K562 (cell line): ENCODE results near the gene ATE1. TPM values are rescaled to one million over a fixed set of nuclear protein-coding genes. Genes with fewer than 3 reads are reported as not detected.

Experiments used
- CHAMP1 ChIP-seq: fragments of 450-650 bp; IDR thresholded peaks from 2 replicates; pipeline ENCODE4 v1.6.1; 2016; ENCODE audit warnings: mild to moderate bottlenecking
- HDAC6 ChIP-seq: IDR thresholded peaks from 2 replicates; pipeline ENCODE4 v1.6.1; 2012; ENCODE audit warnings: low read depth, mild to moderate bottlenecking, control low read depth, inconsistent platforms, low read length, moderate library complexity
- PRPF4 ChIP-seq: fragments of 200-400 bp; formaldehyde crosslinking; IDR thresholded peaks from one replicate; pipeline ENCODE4 v1.6.1; 2017; ENCODE audit warnings: low read length, low read depth, mild to moderate bottlenecking; ENCODE audit not compliant: insufficient read depth, poor library complexity, severe bottlenecking
- SAFB ChIP-seq: fragments of 200-400 bp; formaldehyde crosslinking; IDR thresholded peaks from 2 replicates; pipeline ENCODE4 v1.6.1; 2017; ENCODE audit warnings: low read depth, low read length, borderline replicate concordance
- SMAD4 ChIP-seq: fragments of 250-450 bp; sonication (Bioruptor Pico); conservative IDR thresholded peaks from 2 replicates; pipeline ENCODE4 v1.8.0; 2021; ENCODE audit warnings: inconsistent platforms, mild to moderate bottlenecking, moderate library complexity
- XRCC4 ChIP-seq: IDR thresholded peaks from one replicate; pipeline ENCODE4 v1.6.1; 2011; ENCODE audit not compliant: insufficient read depth, insufficient read length; ENCODE audit errors: extremely low read depth
- ZBTB43 ChIP-seq: sonication (generic); formaldehyde crosslinking; IDR thresholded peaks from 2 replicates; pipeline ENCODE4 v1.8.0; 2023; ENCODE audit warnings: mild to moderate bottlenecking, missing genetic modification reagents
- ZBTB8A ChIP-seq: fragments of 450-650 bp; IDR thresholded peaks from 2 replicates; pipeline ENCODE4 v1.6.1; 2018; ENCODE audit warnings: mild to moderate bottlenecking, moderate library complexity; ENCODE audit not compliant: partially characterized antibody
- ZC3H8 ChIP-seq: fragments of 450-650 bp; IDR thresholded peaks from 2 replicates; pipeline ENCODE4 v1.6.1; 2017
- ZNF212 ChIP-seq: fragments of 450-650 bp; formaldehyde crosslinking; IDR thresholded peaks from 2 replicates; pipeline ENCODE4 v1.4.0; 2020; ENCODE audit warnings: mild to moderate bottlenecking
- ZNF224 ChIP-seq: sonication (generic); formaldehyde crosslinking; IDR thresholded peaks from 2 replicates; pipeline ENCODE4 v1.8.0; 2022; ENCODE audit warnings: mild to moderate bottlenecking, missing genetic modification reagents
- ZNF3 ChIP-seq: fragments of 250-450 bp; sonication (Bioruptor Pico); IDR thresholded peaks from 2 replicates; pipeline ENCODE4 v1.5.0; 2021; ENCODE audit warnings: mild to moderate bottlenecking, moderate library complexity
- ZNF324 ChIP-seq: fragments of 250-450 bp; sonication (Bioruptor Pico); IDR thresholded peaks from 2 replicates; pipeline ENCODE4 v1.4.0; 2020; ENCODE audit warnings: mild to moderate bottlenecking
- polyA plus RNA-seq, 8 experiments: library from polyadenylated mRNA; depleted of rRNA in 4 of 8; stranded (reverse) in 5 of 8; unstranded in 3 of 8; fragments of >200 nt; fragmentation: Nextera tagmentation in 2 of 8; fragmentation: Illumina TruSeq in 1 of 8; extraction: Ambion mirVana in 2 of 8; extraction: Trizol in 1 of 8; gene quantifications; 2 replicates each; pipeline versions ENCODE4 v1.2.1 to v1.2.3, GENCODE V29; 2011 to 2014; ENCODE audit warnings: inconsistent platforms in 1 of 8, missing spikeins in 1 of 8
- total RNA-seq, 7 experiments: library from RNA; depleted of rRNA in 6 of 7; stranded (reverse); fragments of >200 nt in 6 of 7; fragmentation: Illumina TruSeq in 2 of 7; extraction: Trizol in 2 of 7; gene quantifications; 2 replicates each; pipeline versions ENCODE4 v1.2.1 to v1.2.3, GENCODE V29; 2011 to 2021; ENCODE audit warnings: low replicate concordance in 1 of 7

Gene ATE1
- total and polyA plus RNA-seq, 9 of the 15 experiments (the other 6 are each of a cell fraction or from before 2014, with no cell fraction given): 3.0 to 14.2 (median 8.8) TPM

GRCh38 chr10:121949049-121949448 lies 21.2 kb upstream of the ATE1 start (continued):
- TF ChIP-seq SAFB (no peak), ZNF224 (no peak), XRCC4 (no peak), HDAC6 (no peak), ZBTB43 (no peak), ZNF324 (CRISPR knock-in tag) (no peak), ZNF212 (no peak), ZC3H8 (no peak), ZBTB8A (no peak), CHAMP1 (no peak), SMAD4 (CRISPR knock-in tag) (no peak), PRPF4 (no peak), ZNF3 (CRISPR knock-in tag) (no peak)
- TF ChIP-seq, all 486 proteins: peak for 0
